ENCODE data around the gene BACH2. TPM values are rescaled to one million over a fixed set of nuclear protein-coding genes. Genes with fewer than 3 reads are reported as not detected.

BACH2 gene
- total and polyA plus RNA-seq, 2 of the 4 experiments (the other 2 are of a cell fraction) = 1.3 to 1.4 TPM

- Histone ChIP-seq H3K79me1 (ENCODE audit: low read depth in 1 of 2, low read length in 2 of 2) (no peaks in the 10 kb centered on the region), H2AFZ (replicated peaks; ENCODE audit: low read length, poor library complexity) (no peak overlapping the region), H4K8ac (ENCODE audit: low read depth in 2 of 2, low read length in 2 of 2) (no peak overlapping the region), H3K4me2 (ENCODE audit: low read depth, low read length) (no peak overlapping the region), H4K91ac (ENCODE audit: insufficient read depth, low read depth, low read length) (no peak overlapping the region), H4K5ac (ENCODE audit: low read depth, low read length) (no peak overlapping the region), H3K27ac (ENCODE audit: insufficient read depth, low read length) (no peak overlapping the region), H3K23ac (ENCODE audit: low read depth, low read length) (no peak overlapping the region), H3K4me1 (ENCODE audit: control insufficient read depth, insufficient read depth, low read length) (peaks cover 1% of the 10 kb centered on the region; the same call in 1 of the 2 replicates), H2BK5ac (ENCODE audit: low read depth, low read length, poor library complexity, severe bottlenecking) (no peak overlapping the region), H4K20me1 (ENCODE audit: insufficient read depth, low read length) (no peaks in the 10 kb centered on the region), H3K14ac (replicated peaks; ENCODE audit: low read depth, low read length) (no peak overlapping the region), H3K18ac (ENCODE audit: low read depth, low read length) (no peak overlapping the region), H3K9ac (ENCODE audit: low read depth, low read length) (no peak overlapping the region), H2AK9ac (replicated peaks; ENCODE audit: low read depth, low read length, poor library complexity) (no peak overlapping the region), H3K4me3 (ENCODE audit: insufficient read depth, low read depth, low read length) (no peak overlapping the region), H3K9me3 (ENCODE audit: control insufficient read depth, insufficient read depth, low read length) (no peaks in the 10 kb centered on the region), H2BK15ac (ENCODE audit: low read depth, low read length) (no peak overlapping the region), H3K27me3 (ENCODE audit: control insufficient read depth, insufficient read depth, low read length) (no peaks in the 10 kb centered on the region), H3K36me3 (ENCODE audit: control insufficient read depth, insufficient read depth, low read length) (no peaks in the 10 kb centered on the region), H3K56ac (ENCODE audit: extremely low read depth, insufficient read depth, low read length) (no peak overlapping the region), H2AK5ac (ENCODE audit: low read depth, low read length) (no peak overlapping the region), H2BK120ac (ENCODE audit: low read depth, low read length) (no peak overlapping the region), H2BK20ac (ENCODE audit: low read depth, low read length) (no peak overlapping the region), H3K4ac (ENCODE audit: low read depth, low read length) (no peak overlapping the region), H3K9me1 (ENCODE audit: insufficient read depth, low read length) (no peaks in the 10 kb centered on the region; the same call in 1 of the 2 replicates)
- intact Hi-C loops (cut with micrococcal nuclease) = no loop called here
- DNase-seq (no peak), ATAC-seq (ENCODE audit: low read depth) (no peak)
- WGBS, 2 experiments (ENCODE audit: extremely low coverage in 2 of 2, insufficient read length in 1 of 2) = 100% methylated on average over 4 of the region's 17 CpGs; no CpG with 5 or more reads in 1 of the 2 experiments
- dilution Hi-C loops (cut with HindIII; ENCODE audit: low sequenced_read_pairs, unreplicated experiment) = no loop called here
- POLR2A ChIA-PET (ENCODE audit: unreplicated experiment) = no interaction called here
- CTCF ChIA-PET = no interaction called here
- TF ChIP-seq SMC3 (IDR thresholded peaks at IDR 0.05; ENCODE audit: low read depth, low read length) (no peak), MAZ (IDR thresholded peaks at IDR 0.05; ENCODE audit: borderline replicate concordance, low read depth, low read length) (no peak), RAD21 (IDR thresholded peaks at IDR 0.05; ENCODE audit: low read length) (no peak), MXI1 (IDR thresholded peaks at IDR 0.05; ENCODE audit: borderline replicate concordance, low read depth, low read length) (no peak), CHD1 (IDR thresholded peaks at IDR 0.05; ENCODE audit: low read depth, low read length) (no peak), NFE2L2 (IDR thresholded peaks at IDR 0.05; ENCODE audit: low read depth, low read length) (no peak), MAFK (IDR thresholded peaks at IDR 0.05; ENCODE audit: low read depth, low read length) (no peak)
- TF ChIP-seq, protein P1, sequence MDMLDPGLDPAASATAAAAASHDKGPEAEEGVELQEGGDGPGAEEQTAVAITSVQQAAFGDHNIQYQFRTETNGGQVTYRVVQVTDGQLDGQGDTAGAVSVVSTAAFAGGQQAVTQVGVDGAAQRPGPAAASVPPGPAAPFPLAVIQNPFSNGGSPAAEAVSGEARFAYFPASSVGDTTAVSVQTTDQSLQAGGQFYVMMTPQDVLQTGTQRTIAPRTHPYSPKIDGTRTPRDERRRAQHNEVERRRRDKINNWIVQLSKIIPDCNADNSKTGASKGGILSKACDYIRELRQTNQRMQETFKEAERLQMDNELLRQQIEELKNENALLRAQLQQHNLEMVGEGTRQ (IDR thresholded peaks at IDR 0.05; ENCODE audit: low read depth, low read length) = no peak
- TF ChIP-seq, protein P2, sequence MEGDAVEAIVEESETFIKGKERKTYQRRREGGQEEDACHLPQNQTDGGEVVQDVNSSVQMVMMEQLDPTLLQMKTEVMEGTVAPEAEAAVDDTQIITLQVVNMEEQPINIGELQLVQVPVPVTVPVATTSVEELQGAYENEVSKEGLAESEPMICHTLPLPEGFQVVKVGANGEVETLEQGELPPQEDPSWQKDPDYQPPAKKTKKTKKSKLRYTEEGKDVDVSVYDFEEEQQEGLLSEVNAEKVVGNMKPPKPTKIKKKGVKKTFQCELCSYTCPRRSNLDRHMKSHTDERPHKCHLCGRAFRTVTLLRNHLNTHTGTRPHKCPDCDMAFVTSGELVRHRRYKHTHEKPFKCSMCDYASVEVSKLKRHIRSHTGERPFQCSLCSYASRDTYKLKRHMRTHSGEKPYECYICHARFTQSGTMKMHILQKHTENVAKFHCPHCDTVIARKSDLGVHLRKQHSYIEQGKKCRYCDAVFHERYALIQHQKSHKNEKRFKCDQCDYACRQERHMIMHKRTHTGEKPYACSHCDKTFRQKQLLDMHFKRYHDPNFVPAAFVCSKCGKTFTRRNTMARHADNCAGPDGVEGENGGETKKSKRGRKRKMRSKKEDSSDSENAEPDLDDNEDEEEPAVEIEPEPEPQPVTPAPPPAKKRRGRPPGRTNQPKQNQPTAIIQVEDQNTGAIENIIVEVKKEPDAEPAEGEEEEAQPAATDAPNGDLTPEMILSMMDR (conservative IDR thresholded peaks at IDR 0.05; ENCODE audit: low read depth, low read length) = no peak
- in situ Hi-C loops (cut with MboI; ENCODE audit: low sequenced_read_pairs) = no loop called here
- BruUV-seq (replicated peaks) = no TSS peak
These were observed 346.2 kb downstream of the BACH2 start for GRCh38 chr6:89950446-89950845.
